Liver (tissue), 9 donors: Measurements from ENCODE around the gene PCNX2. TPM values are rescaled to one million over a fixed set of nuclear protein-coding genes. Genes with fewer than 3 reads are reported as not detected.

ENCODE experiments used
- DNase-seq: peaks from one replicate; pipeline ENCODE4 v3.0.0-alpha.2; 2017; ENCODE audit warnings: low spot score
- H3K27ac ChIP-seq, 2 donors: one replicate each; pipeline ENCODE4 v1.7.0; 2013; ENCODE audit warnings: inconsistent platforms in 2 of 2, low read length in 2 of 2, control low read depth in 1 of 2, low read depth in 1 of 2, mild to moderate bottlenecking in 1 of 2
- H3K27me3 ChIP-seq, 4 donors: one replicate each; pipeline versions ENCODE4 v1.6.1 to v1.7.0; 2013; ENCODE audit warnings: low read length in 3 of 4, inconsistent platforms in 1 of 4, mild to moderate bottlenecking in 1 of 4, moderate library complexity in 1 of 4; ENCODE audit not compliant: control insufficient read depth in 4 of 4, insufficient read depth in 4 of 4
- H3K36me3 ChIP-seq, 4 donors: one replicate each; pipeline versions ENCODE4 v1.6.1 to v1.7.0; 2013; ENCODE audit warnings: low read length in 3 of 4, mild to moderate bottlenecking in 3 of 4, low read depth in 1 of 4, moderate library complexity in 1 of 4; ENCODE audit not compliant: control insufficient read depth in 4 of 4, insufficient read depth in 3 of 4
- H3K4me1 ChIP-seq, 4 donors: one replicate each; pipeline versions ENCODE4 v1.6.1 to v1.7.0; 2013; ENCODE audit warnings: low read length in 3 of 4, mild to moderate bottlenecking in 3 of 4, moderate library complexity in 1 of 4; ENCODE audit not compliant: control insufficient read depth in 4 of 4, insufficient read depth in 4 of 4
- H3K4me3 ChIP-seq, 3 donors: one replicate each; pipeline versions ENCODE4 v1.6.1 to v1.7.0; 2013; ENCODE audit warnings: low read length in 3 of 3, control low read depth in 1 of 3, low read depth in 1 of 3, mild to moderate bottlenecking in 1 of 3
- H3K9ac ChIP-seq, 2 donors: one replicate each; pipeline ENCODE4 v1.7.0; 2013; ENCODE audit warnings: low read length in 2 of 2, mild to moderate bottlenecking in 2 of 2, moderate library complexity in 2 of 2, control low read depth in 1 of 2, low read depth in 1 of 2
- H3K9me3 ChIP-seq, 4 donors: one replicate each; pipeline versions ENCODE4 v1.6.1 to v1.7.0; 2013; ENCODE audit warnings: low read length in 3 of 4; ENCODE audit not compliant: control insufficient read depth in 4 of 4
- EGR1 ChIP-seq, 2 donors: IDR thresholded peaks; 2 replicates each; pipeline ENCODE4 v1.6.1; 2016 to 2018; ENCODE audit warnings: antibody characterized with exemption in 2 of 2, low read depth in 2 of 2
- FOXA2 ChIP-seq: IDR thresholded peaks from 2 replicates; pipeline ENCODE4 v1.6.1; 2016; ENCODE audit warnings: antibody characterized with exemption
- GABPA ChIP-seq, 2 donors: IDR thresholded peaks in 1 of 2; conservative IDR thresholded peaks in 1 of 2; 2 replicates each; pipeline ENCODE4 v1.6.1; 2016; ENCODE audit warnings: antibody characterized with exemption in 2 of 2, mild to moderate bottlenecking in 1 of 2, moderate library complexity in 1 of 2
- HNF4A ChIP-seq, 2 donors: conservative IDR thresholded peaks; 2 replicates each; pipeline ENCODE4 v1.6.1; 2016; ENCODE audit warnings: antibody characterized with exemption in 2 of 2, mild to moderate bottlenecking in 2 of 2
- HNF4G ChIP-seq: IDR thresholded peaks from 2 replicates; pipeline ENCODE4 v1.6.1; 2016; ENCODE audit warnings: antibody characterized with exemption
- JUND ChIP-seq, 2 donors: IDR thresholded peaks; 2 replicates each; pipeline ENCODE4 v1.6.1; 2016; ENCODE audit warnings: antibody characterized with exemption in 2 of 2
- RAD21 ChIP-seq, 2 donors: IDR thresholded peaks; 2 replicates each; pipeline ENCODE4 v1.6.1; 2016; ENCODE audit warnings: antibody characterized with exemption in 2 of 2, mild to moderate bottlenecking in 2 of 2
- RXRA ChIP-seq, 2 donors: IDR thresholded peaks; 2 replicates each; pipeline ENCODE4 v1.6.1; 2017 to 2018; ENCODE audit warnings: antibody characterized with exemption in 2 of 2, mild to moderate bottlenecking in 1 of 2
- SP1 ChIP-seq: IDR thresholded peaks from 2 replicates; pipeline ENCODE4 v1.6.1; 2018; ENCODE audit warnings: antibody characterized with exemption, mild to moderate bottlenecking
- TAF1 ChIP-seq: conservative IDR thresholded peaks from 2 replicates; pipeline ENCODE4 v1.6.1; 2016; ENCODE audit warnings: antibody characterized with exemption, mild to moderate bottlenecking
- WGBS: extraction: QIAGEN DNeasy Blood & Tissue Kit; methylation state at CpG from one replicate; pipeline ENCODE4 v1.1.7; 2013; 5-methylcytosine and 5-hydroxymethylcytosine counted together
- polyA plus RNA-seq, 2 donors: library from polyadenylated mRNA; stranded (reverse) in 1 of 2; unstranded in 1 of 2; fragments of 200-250 nt in 1 of 2; fragments of >200 nt in 1 of 2; fragmentation: Nextera tagmentation in 1 of 2; extraction: Ambion mirVana in 1 of 2; gene quantifications; one replicate each; pipeline versions ENCODE4 v1.2.1 to v1.2.3, GENCODE V29; 2013 to 2015
- total RNA-seq, 2 donors: library from RNA; depleted of rRNA; stranded (reverse); fragments of >200 nt; gene quantifications; one replicate each; pipeline ENCODE4 v1.2.3, GENCODE V29; 2014
- TF ChIP-seq, protein P1 (sequence below): IDR thresholded peaks from 2 replicates; pipeline ENCODE4 v1.6.1; 2016; ENCODE audit warnings: antibody characterized with exemption
- TF ChIP-seq, protein P2 (sequence below): fragments of 150-350 bp; IDR thresholded peaks from 2 replicates; pipeline ENCODE4 v1.5.1; 2017; ENCODE audit warnings: improper control_type of control experiment, low read depth, low read length; ENCODE audit not compliant: missing input control
- TF ChIP-seq, protein P3 (sequence below): IDR thresholded peaks from 2 replicates; pipeline ENCODE4 v1.6.1; 2016; ENCODE audit warnings: antibody characterized with exemption
- TF ChIP-seq, protein P4 (sequence below): IDR thresholded peaks from 2 replicates; pipeline ENCODE4 v1.6.1; 2016; ENCODE audit warnings: antibody characterized with exemption
- donor health status: healthy.
- donor health status: healthy.
- donor health status: healthy.
- donor health status: healthy.
- donor health status: healthy.

PCNX2 gene
- total and polyA plus RNA-seq, 4 donors: 0.20 to 3.1 (median 0.92) TPM

DNA sequence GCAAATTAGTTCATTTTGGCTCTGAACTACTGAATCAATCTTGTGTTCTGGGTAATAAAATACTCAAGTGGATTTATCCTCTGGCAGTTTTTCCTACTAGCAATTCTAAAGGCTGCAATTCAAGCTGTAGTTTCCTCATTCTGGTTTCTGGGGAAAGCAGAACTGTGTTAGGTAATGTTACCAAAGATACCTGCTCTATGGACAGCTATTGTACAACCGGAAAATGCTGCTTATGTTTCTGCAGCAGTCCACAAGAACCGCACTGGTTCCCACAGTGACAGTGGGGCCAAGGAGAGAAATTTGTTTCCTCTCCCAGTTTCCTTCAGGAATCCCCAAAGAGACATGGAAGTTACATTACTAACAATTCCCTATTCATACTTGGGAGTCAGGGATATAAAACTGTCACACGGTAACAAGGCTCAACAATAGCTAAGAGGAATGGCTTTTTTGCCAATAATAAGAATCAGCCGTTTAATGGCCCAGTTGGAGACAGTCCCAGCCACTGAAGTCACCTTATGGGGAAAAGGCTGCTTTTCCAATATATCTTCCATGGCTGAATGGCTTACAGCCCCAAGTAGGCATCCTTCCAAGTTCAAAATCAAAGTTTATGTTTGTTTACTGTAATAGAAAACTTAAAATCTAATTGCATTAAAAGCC is 52.6 kb downstream of the PCNX2 start:
- Histone ChIP-seq H3K4me3 (no peak overlapping the region), H3K36me3 (no peaks in the 10 kb centered on the region), H3K27ac (peak overlapping the region in 1 of 2 donors; percentile 16), H3K9ac (no peak overlapping the region), H3K27me3 (no peaks in the 10 kb centered on the region), H3K4me1 (peaks cover 0 to 9% (median 0%) of the 10 kb centered on the region in 4 donors), H3K9me3 (no peaks in the 10 kb centered on the region)
- TF ChIP-seq HNF4G: no peak
- TF ChIP-seq RAD21 (IDR thresholded peaks at IDR 0.05): no peak
- TF ChIP-seq SP1: no peak
- TF ChIP-seq RXRA (IDR thresholded peaks at IDR 0.05): no peak
- TF ChIP-seq GABPA (IDR thresholded peaks at IDR 0.05 in 1 of 2, conservative IDR thresholded peaks at IDR 0.05 in 1 of 2): no peak
- no peak for TF ChIP-seq EGR1 (IDR thresholded peaks at IDR 0.05; ENCODE audit: low read depth in 2 of 2)
- TF ChIP-seq FOXA2: no peak
- TF ChIP-seq, protein P1, sequence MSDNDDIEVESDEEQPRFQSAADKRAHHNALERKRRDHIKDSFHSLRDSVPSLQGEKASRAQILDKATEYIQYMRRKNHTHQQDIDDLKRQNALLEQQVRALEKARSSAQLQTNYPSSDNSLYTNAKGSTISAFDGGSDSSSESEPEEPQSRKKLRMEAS: no peak
- TF ChIP-seq JUND (IDR thresholded peaks at IDR 0.05): no peak
- no peak for TF ChIP-seq HNF4A (conservative IDR thresholded peaks at IDR 0.05)
- WGBS: 59% methylated on average over 4 of the region's 4 CpGs
- no peak for DNase-seq

DNA sequence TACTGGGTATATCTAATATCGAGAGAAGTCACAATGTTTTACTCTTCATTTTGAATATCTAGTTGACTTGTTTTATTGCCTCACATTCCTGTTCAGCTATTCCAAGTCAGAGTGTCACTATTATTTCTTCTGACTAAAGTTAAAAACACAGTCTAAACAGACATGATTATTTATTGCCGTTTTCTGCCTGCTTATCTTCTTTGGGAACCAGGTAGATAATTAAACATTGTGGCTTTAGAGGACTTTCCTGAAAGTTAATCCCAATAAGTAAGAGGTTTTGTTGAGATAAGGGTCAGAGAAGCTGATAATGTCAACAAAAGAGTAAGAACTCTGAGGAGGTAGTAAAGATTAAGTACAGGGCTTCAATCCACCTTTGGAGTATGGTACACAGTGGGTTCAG is 53.8 kb downstream of the PCNX2 start:
- H3K9ac ChIP-seq: no peak overlapping the region
- 41% methylated on average over 2 of the region's 2 CpGs for WGBS

DNA sequence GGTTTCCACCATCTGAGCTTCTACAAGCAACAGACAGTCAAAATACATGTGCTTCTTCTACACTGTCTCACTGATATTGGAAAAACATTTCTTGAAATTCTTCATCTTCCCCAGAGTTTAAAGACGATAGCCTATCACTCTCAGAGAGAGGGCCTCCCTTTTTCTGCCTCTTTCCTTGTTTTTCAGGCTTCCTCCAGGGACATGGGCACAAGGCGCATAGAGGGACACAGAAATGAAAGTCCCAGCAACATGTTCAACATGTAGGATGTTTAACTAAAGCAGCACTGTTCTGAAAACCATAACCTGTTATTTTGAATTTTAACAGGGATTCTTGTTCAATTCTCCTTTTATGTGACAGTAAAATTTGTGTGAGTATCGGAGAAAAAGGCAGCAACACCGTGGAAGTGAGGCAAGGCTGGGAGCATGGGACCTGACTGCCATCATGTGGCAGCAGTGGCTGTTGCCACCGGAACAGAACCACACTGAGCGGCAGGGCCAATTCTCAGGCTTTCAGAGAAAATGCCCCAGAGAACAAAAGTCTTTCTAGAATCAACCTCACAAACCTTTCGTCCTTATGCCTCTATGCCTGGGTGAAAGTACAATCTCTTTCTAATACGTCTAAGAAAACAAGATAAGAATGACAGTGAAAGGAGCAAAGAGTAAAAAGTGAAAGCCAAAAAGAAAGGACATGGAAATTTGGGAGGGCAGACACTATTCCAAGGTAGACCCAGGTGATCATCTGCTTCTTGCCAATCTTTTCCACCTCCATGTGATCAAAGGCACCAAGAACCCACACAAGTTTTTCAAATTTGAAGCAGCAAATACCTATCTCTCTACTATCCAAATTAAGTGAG is 54.5 kb downstream of the PCNX2 start:
- Histone ChIP-seq H3K36me3 (no peaks in the 10 kb centered on the region), H3K27me3 (no peaks in the 10 kb centered on the region), H3K4me3 (peak overlapping the region in 1 of 3 donors; percentile 17), H3K4me1 (peaks cover 0 to 9% (median 0%) of the 10 kb centered on the region in 4 donors), H3K27ac (no peak overlapping the region), H3K9ac (peak overlapping the region in 1 of 2 donors; percentile 4), H3K9me3 (no peaks in the 10 kb centered on the region)
- no peak for TF ChIP-seq FOXA2
- TF ChIP-seq, protein P2, sequence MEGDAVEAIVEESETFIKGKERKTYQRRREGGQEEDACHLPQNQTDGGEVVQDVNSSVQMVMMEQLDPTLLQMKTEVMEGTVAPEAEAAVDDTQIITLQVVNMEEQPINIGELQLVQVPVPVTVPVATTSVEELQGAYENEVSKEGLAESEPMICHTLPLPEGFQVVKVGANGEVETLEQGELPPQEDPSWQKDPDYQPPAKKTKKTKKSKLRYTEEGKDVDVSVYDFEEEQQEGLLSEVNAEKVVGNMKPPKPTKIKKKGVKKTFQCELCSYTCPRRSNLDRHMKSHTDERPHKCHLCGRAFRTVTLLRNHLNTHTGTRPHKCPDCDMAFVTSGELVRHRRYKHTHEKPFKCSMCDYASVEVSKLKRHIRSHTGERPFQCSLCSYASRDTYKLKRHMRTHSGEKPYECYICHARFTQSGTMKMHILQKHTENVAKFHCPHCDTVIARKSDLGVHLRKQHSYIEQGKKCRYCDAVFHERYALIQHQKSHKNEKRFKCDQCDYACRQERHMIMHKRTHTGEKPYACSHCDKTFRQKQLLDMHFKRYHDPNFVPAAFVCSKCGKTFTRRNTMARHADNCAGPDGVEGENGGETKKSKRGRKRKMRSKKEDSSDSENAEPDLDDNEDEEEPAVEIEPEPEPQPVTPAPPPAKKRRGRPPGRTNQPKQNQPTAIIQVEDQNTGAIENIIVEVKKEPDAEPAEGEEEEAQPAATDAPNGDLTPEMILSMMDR: peak; percentile 78
- peak; percentile 97 for TF ChIP-seq RAD21 (IDR thresholded peaks at IDR 0.05)
- DNase-seq: peak; percentile 41
- 23% methylated on average over 8 of the region's 8 CpGs for WGBS

More for the DNA sequence above, 53.8 kb downstream of the PCNX2 start:
- Histone ChIP-seq H3K27ac (no peak overlapping the region), H3K27me3 (no peaks in the 10 kb centered on the region), H3K4me1 (peaks cover 0 to 9% (median 0%) of the 10 kb centered on the region in 4 donors), H3K4me3 (no peak overlapping the region), H3K9me3 (no peaks in the 10 kb centered on the region), H3K36me3 (no peaks in the 10 kb centered on the region)
- TF ChIP-seq, protein P3, sequence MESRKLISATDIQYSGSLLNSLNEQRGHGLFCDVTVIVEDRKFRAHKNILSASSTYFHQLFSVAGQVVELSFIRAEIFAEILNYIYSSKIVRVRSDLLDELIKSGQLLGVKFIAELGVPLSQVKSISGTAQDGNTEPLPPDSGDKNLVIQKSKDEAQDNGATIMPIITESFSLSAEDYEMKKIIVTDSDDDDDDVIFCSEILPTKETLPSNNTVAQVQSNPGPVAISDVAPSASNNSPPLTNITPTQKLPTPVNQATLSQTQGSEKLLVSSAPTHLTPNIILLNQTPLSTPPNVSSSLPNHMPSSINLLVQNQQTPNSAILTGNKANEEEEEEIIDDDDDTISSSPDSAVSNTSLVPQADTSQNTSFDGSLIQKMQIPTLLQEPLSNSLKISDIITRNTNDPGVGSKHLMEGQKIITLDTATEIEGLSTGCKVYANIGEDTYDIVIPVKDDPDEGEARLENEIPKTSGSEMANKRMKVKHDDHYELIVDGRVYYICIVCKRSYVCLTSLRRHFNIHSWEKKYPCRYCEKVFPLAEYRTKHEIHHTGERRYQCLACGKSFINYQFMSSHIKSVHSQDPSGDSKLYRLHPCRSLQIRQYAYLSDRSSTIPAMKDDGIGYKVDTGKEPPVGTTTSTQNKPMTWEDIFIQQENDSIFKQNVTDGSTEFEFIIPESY: no peak
- TF ChIP-seq, protein P4, sequence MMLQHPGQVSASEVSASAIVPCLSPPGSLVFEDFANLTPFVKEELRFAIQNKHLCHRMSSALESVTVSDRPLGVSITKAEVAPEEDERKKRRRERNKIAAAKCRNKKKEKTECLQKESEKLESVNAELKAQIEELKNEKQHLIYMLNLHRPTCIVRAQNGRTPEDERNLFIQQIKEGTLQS: no peak
- no peak for TF ChIP-seq TAF1
- TF ChIP-seq GABPA (IDR thresholded peaks at IDR 0.05 in 1 of 2, conservative IDR thresholded peaks at IDR 0.05 in 1 of 2): no peak
- no peak for TF ChIP-seq EGR1 (IDR thresholded peaks at IDR 0.05; ENCODE audit: low read depth in 2 of 2)
- no peak for DNase-seq
